ENCODE measurements around the gene TMEM184A. TPM values are rescaled to one million over a fixed set of nuclear protein-coding genes. Genes with fewer than 3 reads are reported as not detected.

The TMEM184A gene
- total and polyA plus RNA-seq, 2 experiments from 2014 or later: 0.18 to 0.66 TPM

GRCh38 chr7:1598286-1598685 is 42.3 kb upstream of the TMEM184A start:
- Histone ChIP-seq H3K27ac (ENCODE audit: low read depth) (no peak overlapping the region), H3K4me1 (ENCODE audit: insufficient read depth) (no peaks in the 10 kb centered on the region), H3K4me3 (no peak overlapping the region), H3K36me3 (ENCODE audit: insufficient read depth) (no peaks in the 10 kb centered on the region), H3K4me2 (no peak overlapping the region), H3K9me2 (ENCODE audit: insufficient read depth) (no peaks in the 10 kb centered on the region), H3K79me2 (replicated peaks; ENCODE audit: insufficient read depth) (no peaks in the 10 kb centered on the region), H3F3A (replicated peaks; ENCODE audit: low read depth) (no peaks in the 10 kb centered on the region), H3K27me3 (ENCODE audit: insufficient read depth) (no peaks in the 10 kb centered on the region), H2AFZ (no peak overlapping the region), H4K20me1 (replicated peaks; ENCODE audit: insufficient read depth) (no peaks in the 10 kb centered on the region)
- Mint-ChIP-seq H3K4me1 (no peaks in the 10 kb centered on the region; the same call in 2 of the 3 replicates), H3K27me3 (ENCODE audit: insufficient read depth, low read depth, poor library complexity) (peaks cover 15% of the 10 kb centered on the region), H3K4me3 (no peak overlapping the region), H3K9me3 (no peaks in the 10 kb centered on the region), H3K27ac (no peak overlapping the region), H3K36me3 (ENCODE audit: low read depth) (no peaks in the 10 kb centered on the region; the same call in 2 of the 3 replicates)
- TF ChIP-seq JUNB (IDR thresholded peaks at IDR 0.05; ENCODE audit: unreplicated experiment) (no peak), ZNF331 (CRISPR knock-in tag; IDR thresholded peaks at IDR 0.05; ENCODE audit: low read depth) (no peak), EZH2 (IDR thresholded peaks at IDR 0.05; ENCODE audit: low read depth, unreplicated experiment) (no peak), REST (IDR thresholded peaks at IDR 0.05; ENCODE audit: unreplicated experiment) (no peak), CTCF (conservative IDR thresholded peaks at IDR 0.05; ENCODE audit: low read depth in 2 of 2) (no peak), STAT1 (IDR thresholded peaks at IDR 0.05; ENCODE audit: unreplicated experiment) (no peak), POLR2AphosphoS5 (IDR thresholded peaks at IDR 0.05; ENCODE audit: low read depth) (no peak), ETS1 (IDR thresholded peaks at IDR 0.05) (no peak), NANOG (IDR thresholded peaks at IDR 0.05; ENCODE audit: borderline replicate concordance) (no peak), ZNF114 (CRISPR knock-in tag; IDR thresholded peaks at IDR 0.05) (no peak), ZNF462 (CRISPR knock-in tag; IDR thresholded peaks at IDR 0.05) (no peak), CREB1 (CRISPR knock-in tag; IDR thresholded peaks at IDR 0.05; ENCODE audit: low read depth) (no peak), EZH2phosphoT487 (IDR thresholded peaks at IDR 0.05; ENCODE audit: unreplicated experiment) (no peak)
- ATAC-seq (no peak), DNase-seq (ENCODE audit: low spot score) (no peak)
